K562 (cell line): Measurements from ENCODE around the gene ATP9B. TPM values are rescaled to one million over a fixed set of nuclear protein-coding genes. Genes with fewer than 3 reads are reported as not detected.

Experiments
- ATAC-seq: fragments of 200-7000 bp; cut with Tn5 transposase; 3 replicates; pipeline ENCODE4 v1.9.1; 2020; ENCODE audit warnings: moderate library complexity
- BruUV-seq: library from RNA; stranded (reverse); fragments of 400-500 nt; replicated peaks from 2 replicates; lab custom pipeline; 2021; lab: Mats Ljungman, UMichigan
- CTCF ChIA-PET: fragments of 300-600 bp; formaldehyde crosslinking; extraction: SDS; loops from one replicate; lab custom pipeline; 2021; ENCODE audit warnings: low intra/inter-chr PET ratio; lab: Yijun Ruan, JAX
- POLR2A ChIA-PET: fragments of 300-600, 350-650 bp; sonication (Branson Sonifier 250); formaldehyde crosslinking; extraction: SDS; loops from one replicate; lab custom pipeline; 2021; ENCODE audit warnings: antibody characterized with exemption, inconsistent platforms; lab: Yijun Ruan, JAX
- DNase-seq, 4 experiments: peaks; one replicate each; pipeline versions ENCODE4 v3.0.0 to v3.0.0-alpha.2; 2011 to 2018; ENCODE audit warnings: low spot score in 3 of 4, mixed read lengths in 3 of 4; ENCODE audit errors: extremely low read depth in 1 of 4
- FAIRE-seq: peaks from 2 replicates; lab custom pipeline; 2011; peaks lifted over from hg19 to GRCh38; lab: Jason Lieb, UNC
- H2AFZ ChIP-seq: 2 replicates; pipeline ENCODE4 v1.6.0; 2011; ENCODE audit warnings: low read depth, low read length, control low read depth, inconsistent platforms
- H3K27ac ChIP-seq: fragments of 200-600 bp; 3 replicates; pipeline ENCODE4 v1.8.0; 2011; ENCODE audit warnings: low read depth, mild to moderate bottlenecking, control low read depth, inconsistent platforms, low read length, moderate library complexity, mixed read lengths; ENCODE audit errors: extremely low read depth
- H3K27me3 ChIP-seq, 2 experiments: fragments of 300-600 bp in 1 of 2; 2 replicates in 1 of 2; 3 replicates in 1 of 2; pipeline versions ENCODE4 v1.6.0 to v1.8.0; 2011; ENCODE audit warnings: inconsistent platforms in 2 of 2, low read length in 2 of 2, mild to moderate bottlenecking in 1 of 2, mixed read lengths in 1 of 2, moderate library complexity in 1 of 2; ENCODE audit not compliant: control insufficient read depth in 2 of 2, insufficient read depth in 2 of 2
- H3K36me3 ChIP-seq: fragments of 300-600 bp; 3 replicates; pipeline ENCODE4 v1.8.0; 2011; ENCODE audit warnings: mild to moderate bottlenecking, low read length, inconsistent platforms; ENCODE audit not compliant: control insufficient read depth, insufficient read depth
- H3K4me1 ChIP-seq, 2 experiments: fragments of 200-600 bp in 1 of 2; replicated peaks in 1 of 2; 2 replicates in 1 of 2; 3 replicates in 1 of 2; pipeline versions ENCODE4 v1.5.1 to v1.8.0; 2011; ENCODE audit warnings: inconsistent platforms in 2 of 2, low read length in 2 of 2, mild to moderate bottlenecking in 1 of 2, mixed read lengths in 1 of 2, moderate library complexity in 1 of 2; ENCODE audit not compliant: control insufficient read depth in 2 of 2, insufficient read depth in 2 of 2
- H3K4me2 ChIP-seq: 2 replicates; pipeline ENCODE4 v1.6.1; 2011; ENCODE audit warnings: low read length, control low read depth, inconsistent platforms, mixed read lengths; ENCODE audit not compliant: insufficient read depth
- H3K4me3 ChIP-seq: fragments of 200-600 bp; sonication (generic), shearing (Covaris generic); 2 replicates; pipeline ENCODE4 v1.5.1; 2016; ENCODE audit warnings: control low read depth, inconsistent platforms
- H3K79me2 ChIP-seq: fragments of 200-600 bp; 3 replicates; pipeline ENCODE4 v1.8.0; 2011; ENCODE audit warnings: low read length, inconsistent platforms; ENCODE audit not compliant: control insufficient read depth, insufficient read depth
- H3K9ac ChIP-seq, 2 experiments: 2 replicates each; pipeline versions ENCODE4 v1.6.0 to v1.6.1; 2011; ENCODE audit warnings: low read depth in 2 of 2, low read length in 2 of 2, control low read depth in 1 of 2, inconsistent platforms in 1 of 2, mild to moderate bottlenecking in 1 of 2, mixed read lengths in 1 of 2; ENCODE audit not compliant: insufficient read depth in 1 of 2
- H3K9me1 ChIP-seq: one replicate; pipeline ENCODE4 v1.6.0; 2011; ENCODE audit warnings: inconsistent platforms, mild to moderate bottlenecking, low read length, moderate library complexity; ENCODE audit not compliant: control insufficient read depth, insufficient read depth
- H3K9me3 ChIP-seq: replicated peaks from 2 replicates; pipeline ENCODE4 v1.5.1; 2011; ENCODE audit warnings: low read depth, low read length, inconsistent platforms; ENCODE audit not compliant: control insufficient read depth, insufficient read depth
- H4K20me1 ChIP-seq: replicated peaks from 2 replicates; pipeline ENCODE4 v1.6.1; 2011; ENCODE audit warnings: low read length, inconsistent platforms, mixed read lengths; ENCODE audit not compliant: control insufficient read depth, insufficient read depth
- AFF1 ChIP-seq, 2 experiments: fragments of 450-650 bp; IDR thresholded peaks; 2 replicates each; pipeline ENCODE4 v1.6.1; 2018; ENCODE audit warnings: mild to moderate bottlenecking in 2 of 2, low read depth in 1 of 2; ENCODE audit not compliant: partially characterized antibody in 2 of 2
- CGGBP1 ChIP-seq: fragments of 250-450 bp; sonication (Bioruptor Pico); IDR thresholded peaks from 2 replicates; pipeline ENCODE4 v1.9.0; 2021; ENCODE audit warnings: mild to moderate bottlenecking
- FIP1L1 ChIP-seq: fragments of 200-400 bp; formaldehyde crosslinking; IDR thresholded peaks from 2 replicates; pipeline ENCODE4 v1.6.1; 2018; ENCODE audit warnings: mild to moderate bottlenecking, low read depth, low read length; ENCODE audit not compliant: poor library complexity, severe bottlenecking
- KAT7 ChIP-seq: sonication (generic); formaldehyde crosslinking; IDR thresholded peaks from 2 replicates; pipeline ENCODE4 v1.8.0; 2022; ENCODE audit warnings: missing genetic modification reagents, mild to moderate bottlenecking, borderline replicate concordance
- MLX ChIP-seq, 2 experiments: fragments of 450-650 bp in 1 of 2; sonication (generic) in 1 of 2; formaldehyde crosslinking; conservative IDR thresholded peaks; 2 replicates each; pipeline versions ENCODE4 v1.4.0 to v1.8.1; 2020 to 2022; ENCODE audit warnings: mild to moderate bottlenecking in 1 of 2, missing genetic modification reagents in 1 of 2
- SMARCC2 ChIP-seq: fragments of 450-650 bp; IDR thresholded peaks from 2 replicates; pipeline ENCODE4 v1.6.1; 2017; ENCODE audit warnings: antibody characterized with exemption, moderate library complexity, mild to moderate bottlenecking, low read depth
- THAP12 ChIP-seq: fragments of 250-450 bp; sonication (Bioruptor Pico); IDR thresholded peaks from 2 replicates; pipeline ENCODE4 v1.9.0; 2021; ENCODE audit warnings: mild to moderate bottlenecking, inconsistent platforms
- ZBTB26 ChIP-seq: fragments of 450-650 bp; formaldehyde crosslinking; IDR thresholded peaks from 2 replicates; pipeline ENCODE4 v1.4.0; 2022; ENCODE audit warnings: missing genetic modification characterization
- ZNF3 ChIP-seq: fragments of 250-450 bp; sonication (Bioruptor Pico); IDR thresholded peaks from 2 replicates; pipeline ENCODE4 v1.5.0; 2021; ENCODE audit warnings: mild to moderate bottlenecking, moderate library complexity
- WGBS: fragments of 100-300 bp; shearing (Covaris generic); methylation state at CpG from one replicate; pipeline ENCODE4 v1.1.6; 2016; ENCODE audit warnings: low coverage, mixed read lengths; ENCODE audit not compliant: insufficient coverage; ENCODE audit errors: missing lambda C conversion rate; 5-methylcytosine and 5-hydroxymethylcytosine counted together
- in situ Hi-C: fragments of 300-500 bp; cut with MboI; formaldehyde crosslinking; loops from 4 replicates; pipeline ENCODE4 v1.15.0; 2018; ENCODE audit warnings: inconsistent platforms, mixed read lengths
- intact Hi-C: fragments of 100-400 bp; cut with micrococcal nuclease; formaldehyde crosslinking; loops from 2 replicates; pipeline ENCODE4 v1.14.2; 2022
- polyA plus RNA-seq, 8 experiments: library from polyadenylated mRNA; depleted of rRNA in 4 of 8; stranded (reverse) in 5 of 8; unstranded in 3 of 8; fragments of >200 nt; fragmentation: Nextera tagmentation in 2 of 8; fragmentation: Illumina TruSeq in 1 of 8; extraction: Ambion mirVana in 2 of 8; extraction: Trizol in 1 of 8; gene quantifications; 2 replicates each; pipeline versions ENCODE4 v1.2.1 to v1.2.3, GENCODE V29; 2011 to 2014; ENCODE audit warnings: inconsistent platforms in 1 of 8, missing spikeins in 1 of 8
- total RNA-seq, 7 experiments: library from RNA; depleted of rRNA in 6 of 7; stranded (reverse); fragments of >200 nt in 6 of 7; fragmentation: Illumina TruSeq in 2 of 7; extraction: Trizol in 2 of 7; gene quantifications; 2 replicates each; pipeline versions ENCODE4 v1.2.1 to v1.2.3, GENCODE V29; 2011 to 2021; ENCODE audit warnings: low replicate concordance in 1 of 7

ATP9B gene
- total and polyA plus RNA-seq, 9 of the 15 experiments (the other 6 are each of a cell fraction or from before 2014, with no cell fraction given): 0.66 to 13.2 (median 7.9) TPM

- no peak for TF ChIP-seq MLX (CRISPR knock-in tag; conservative IDR thresholded peaks at IDR 0.05)
- no peak for TF ChIP-seq SMARCC2
- no peak for TF ChIP-seq FIP1L1
- no peak for TF ChIP-seq KAT7 (CRISPR knock-in tag)
- TF ChIP-seq ZBTB26 (CRISPR knock-in tag): no peak
Observed at GRCh38 chr18:79197531-79197930, 128.3 kb downstream of the ATP9B start (continued).

GRCh38 chr18:79199691-79200374 is 130.6 kb downstream of the ATP9B start:
- in situ Hi-C loops: no loop called here
- TF ChIP-seq ZNF3: no peak
- TF ChIP-seq AFF1 (IDR thresholded peaks at IDR 0.05; ENCODE audit: low read depth in 1 of 2, partially characterized antibody in 2 of 2): no peak
- no peak for TF ChIP-seq THAP12 (CRISPR knock-in tag)
- no peak for TF ChIP-seq CGGBP1

More at GRCh38 chr18:79199691-79200374, 130.6 kb downstream of the ATP9B start:
- Histone ChIP-seq H3K4me3 (no peak overlapping the region), H3K9me1 (no peaks in the 10 kb centered on the region), H3K36me3 (no peaks in the 10 kb centered on the region), H3K9me3 (no peaks in the 10 kb centered on the region), H3K4me2 (no peak overlapping the region), H4K20me1 (no peaks in the 10 kb centered on the region), H3K9ac (no peak overlapping the region), H3K27ac (no peak overlapping the region), H3K27me3 (no peaks in the 10 kb centered on the region), H3K4me1 (no peaks in the 10 kb centered on the region), H2AFZ (no peak overlapping the region), H3K79me2 (no peaks in the 10 kb centered on the region)
- 71% methylated on average over 7 of the region's 7 CpGs for WGBS
- DNase-seq: no peak
- ChIA-PET CTCF (no interaction called here), POLR2A (no interaction called here)
- intact Hi-C loops: no loop called here
- no TSS peak for BruUV-seq
- no peak for ATAC-seq
- FAIRE-seq: no peak
